HG02623 (cell line): ENCODE measurements around the gene YTHDC2.

ENCODE experiments used
- ATAC-seq: cut with Tn5 transposase; IDR thresholded peaks from one replicate; pipeline ENCODE4 v1.9.1; 2021; ENCODE audit warnings: moderate library complexity; ENCODE audit not compliant: unreplicated experiment

Gene YTHDC2

DNA sequence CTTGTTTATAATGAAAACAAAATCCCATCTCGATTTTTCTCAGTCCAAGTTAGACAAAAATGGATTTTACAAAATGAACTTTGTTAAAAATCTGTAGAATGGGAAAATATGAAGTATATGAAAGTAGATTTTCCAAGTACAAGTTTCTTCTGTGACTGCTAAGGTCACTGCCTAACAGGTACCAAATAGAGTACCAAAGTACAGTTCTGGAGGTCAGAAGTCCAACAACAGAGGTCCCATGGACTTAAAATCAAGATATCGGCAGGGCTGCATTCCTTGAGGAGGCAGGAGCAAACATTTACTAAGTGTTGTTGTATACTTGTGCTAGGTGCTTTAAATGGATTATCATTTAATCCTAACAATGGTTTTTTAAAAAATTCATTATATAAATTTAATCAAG, 5.9 kb downstream of the YTHDC2 start:
- ATAC-seq: no peak

DNA sequence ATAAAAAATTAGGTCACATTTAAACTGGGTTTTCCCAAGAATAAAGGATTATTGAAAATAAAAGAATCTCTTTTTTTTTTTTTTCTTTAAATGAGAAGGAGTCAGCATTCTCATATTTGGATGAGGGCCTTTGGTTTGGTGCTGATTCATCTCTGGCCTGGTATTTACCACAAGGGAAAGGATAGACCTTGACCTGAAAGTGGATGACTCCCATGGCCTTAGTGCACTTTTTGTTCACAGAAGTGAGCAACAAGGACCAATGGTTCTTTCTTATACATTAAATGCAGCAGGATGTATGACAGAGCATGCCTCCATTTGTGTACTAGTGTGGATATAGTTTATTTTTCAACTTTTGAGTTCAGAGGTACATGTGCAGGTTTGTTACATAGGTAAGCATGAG, 6.9 kb downstream of the YTHDC2 start:
- peak; percentile 62 for ATAC-seq

- no peak for ATAC-seq
These were observed 7.4 kb downstream of the YTHDC2 start for GRCh38 chr5:113520899-113521298.

- ATAC-seq: no peak
These were observed 9.7 kb downstream of the YTHDC2 start for GRCh38 chr5:113523168-113523567.

- peak; percentile 57 for ATAC-seq
These were observed 11.4 kb downstream of the YTHDC2 start for GRCh38 chr5:113524927-113525326.

DNA sequence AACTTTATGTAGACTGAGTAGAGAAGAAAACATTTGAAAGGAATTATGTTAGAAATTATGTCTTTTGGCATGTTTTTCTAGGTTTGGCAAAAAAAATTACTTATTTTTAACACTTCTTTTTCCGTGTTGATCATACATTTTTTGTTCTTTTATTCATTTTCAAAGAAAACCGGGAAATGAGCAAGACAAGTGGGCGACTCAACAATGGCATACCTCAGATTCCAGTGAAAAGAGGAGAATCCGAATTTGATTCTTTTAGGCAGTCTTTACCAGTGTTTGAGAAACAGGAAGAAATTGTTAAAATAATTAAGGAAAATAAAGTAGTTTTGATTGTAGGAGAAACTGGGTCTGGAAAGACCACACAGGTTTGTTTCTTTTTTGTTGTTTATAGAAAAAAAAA, 12.9 kb downstream of the YTHDC2 start:
- no peak for ATAC-seq

GRCh38 chr5:113527746-113528145, 14.3 kb downstream of the YTHDC2 start:
- no peak for ATAC-seq

- no peak for ATAC-seq
These were observed 18.1 kb downstream of the YTHDC2 start for GRCh38 chr5:113531481-113532159.

DNA sequence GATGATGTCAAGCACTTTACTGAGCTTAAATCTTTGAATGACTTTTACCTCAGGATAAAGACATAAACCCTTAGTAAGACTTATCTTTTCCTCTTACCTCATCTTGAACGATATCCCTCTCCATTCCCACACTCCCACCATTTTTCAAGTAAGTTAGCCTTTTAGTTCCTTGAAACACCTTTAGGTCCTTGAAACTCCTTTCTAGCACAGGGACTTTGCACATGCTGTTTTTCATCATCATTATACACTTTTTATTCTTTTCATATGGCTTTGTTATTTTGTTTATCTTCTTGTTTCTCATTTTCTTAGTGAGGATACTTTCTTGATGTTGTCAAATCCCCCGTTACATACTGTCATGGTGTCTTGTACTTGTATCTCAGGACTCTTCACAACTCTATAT, 24.8 kb downstream of the YTHDC2 start:
- ATAC-seq: no peak

DNA sequence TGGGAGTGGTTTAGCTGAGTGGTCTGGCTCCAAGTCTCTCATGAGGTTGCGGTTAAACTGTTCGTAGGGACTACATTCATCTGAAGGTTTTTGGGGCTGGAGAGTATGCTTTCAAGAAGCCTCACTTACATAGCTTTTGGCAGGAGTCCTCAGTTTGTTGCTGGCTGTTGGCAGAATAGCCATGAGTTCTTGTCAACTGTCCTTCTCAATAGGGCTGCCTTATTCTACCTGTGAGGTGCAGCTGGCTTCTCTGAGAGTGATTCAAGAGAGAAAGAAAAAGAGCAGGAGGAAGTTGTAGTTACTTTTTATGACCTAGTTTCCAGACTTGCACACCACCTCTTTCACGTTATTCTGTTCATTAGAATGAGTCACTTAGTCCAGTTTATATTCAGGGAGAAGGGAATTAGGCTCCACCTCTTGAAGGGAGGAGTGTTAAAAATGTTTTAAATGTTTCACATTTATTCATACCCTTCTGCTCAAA, 33.2 kb downstream of the YTHDC2 start:
- no peak for ATAC-seq

DNA sequence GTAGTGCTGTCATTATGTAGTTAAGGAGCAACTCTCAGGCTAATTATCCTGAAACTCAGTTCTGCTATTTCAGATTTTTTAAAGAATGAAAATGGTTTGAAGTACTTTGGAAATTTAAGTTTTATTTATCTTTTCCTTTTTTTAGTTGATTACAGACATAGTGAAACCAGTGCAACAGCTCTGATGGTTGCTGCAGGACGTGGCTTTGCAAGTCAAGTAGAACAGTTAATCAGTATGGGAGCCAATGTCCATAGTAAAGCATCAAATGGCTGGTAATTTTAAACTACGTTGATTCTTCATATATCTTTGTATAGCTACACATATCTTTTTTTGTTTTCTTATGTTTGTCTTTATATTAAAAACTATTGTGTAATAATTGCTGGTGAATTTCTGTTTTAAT, 34.9 kb downstream of the YTHDC2 start:
- ATAC-seq: peak; percentile 68

- ATAC-seq: no peak
These were observed 38.6 kb downstream of the YTHDC2 start for GRCh38 chr5:113552137-113552536.

GRCh38 chr5:113552620-113553019, 39.1 kb downstream of the YTHDC2 start:
- no peak for ATAC-seq

DNA sequence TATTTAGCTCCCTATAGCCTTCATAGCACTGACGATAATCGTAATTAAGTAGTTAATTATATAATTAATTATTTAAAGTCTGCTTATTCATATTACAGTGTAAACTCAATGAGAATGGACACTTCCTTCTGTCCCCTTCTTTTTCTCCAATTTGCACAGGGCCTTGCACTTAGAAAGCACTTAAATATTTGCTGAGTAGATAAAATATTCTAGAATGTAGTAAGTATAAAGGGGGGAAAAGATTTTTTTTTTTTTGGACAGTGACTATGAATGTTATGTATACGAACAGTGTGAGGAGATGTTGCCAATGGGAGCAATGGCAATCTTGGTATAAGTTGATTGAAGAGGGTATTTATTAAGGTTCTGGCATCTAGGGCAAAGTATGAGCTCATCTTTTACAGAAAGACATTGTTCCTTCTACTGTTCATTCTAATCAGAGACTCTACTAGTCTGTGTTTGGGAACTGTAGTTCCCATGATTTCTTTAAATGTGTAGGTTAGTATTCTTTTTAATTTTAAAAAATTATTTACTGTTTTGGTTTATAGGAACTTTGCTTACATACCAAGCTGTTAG, 49.4 kb downstream of the YTHDC2 start:
- no peak for ATAC-seq

GRCh38 chr5:113569396-113569795, 55.9 kb downstream of the YTHDC2 start:
- no peak for ATAC-seq

- ATAC-seq: no peak
These were observed 59.2 kb downstream of the YTHDC2 start for GRCh38 chr5:113572716-113573115.

GRCh38 chr5:113574417-113574816, 60.9 kb downstream of the YTHDC2 start:
- ATAC-seq: no peak

DNA sequence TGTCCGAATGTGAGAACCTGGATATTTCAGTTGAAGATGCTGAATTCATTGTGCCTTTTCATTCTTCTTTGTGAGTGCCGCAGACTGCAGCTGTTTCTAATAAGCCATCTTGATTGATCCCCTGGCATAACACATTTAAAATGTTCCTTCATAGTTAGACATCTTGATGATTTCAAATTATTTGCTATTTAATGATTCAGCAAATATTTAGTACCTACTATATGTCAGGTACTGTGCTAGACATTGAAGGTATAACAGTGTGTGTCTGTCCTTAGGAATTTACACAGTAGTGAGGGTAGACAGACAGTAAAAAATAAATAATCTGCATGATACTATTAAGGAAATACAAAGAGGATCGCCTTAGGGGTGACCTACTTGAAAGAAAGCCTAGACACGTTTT, 61.6 kb downstream of the YTHDC2 start:
- ATAC-seq: no peak

- ATAC-seq: no peak
These were observed 64.6 kb downstream of the YTHDC2 start for GRCh38 chr5:113578091-113578490.

- no peak for ATAC-seq
These were observed 67.9 kb downstream of the YTHDC2 start for GRCh38 chr5:113581388-113581787.

- ATAC-seq: no peak
These were observed 84.7 kb downstream of the YTHDC2 start for GRCh38 chr5:113598150-113598549.

GRCh38 chr5:113598926-113599325, 85.4 kb downstream of the YTHDC2 start:
- no peak for ATAC-seq
